Thyroid gland (tissue), 4 donors: Measurements from ENCODE around the gene NGEF.

Experiments
- CTCF ChIP-seq, 6 experiments: fragments of 200-600 bp in 3 of 6; fragments of 450-650 bp in 3 of 6; sonication (generic) in 3 of 6; IDR thresholded peaks; one replicate each; pipeline ENCODE4 v1.5.1; 2016 to 2019; ENCODE audit warnings: antibody characterized with exemption in 6 of 6, mild to moderate bottlenecking in 2 of 6, inconsistent platforms in 1 of 6, moderate library complexity in 1 of 6
- POLR2A ChIP-seq, 2 donors: fragments of 450-650 bp; IDR thresholded peaks; one replicate each; pipeline ENCODE4 v1.6.1; 2017; ENCODE audit warnings: antibody characterized with exemption in 2 of 2, mild to moderate bottlenecking in 2 of 2, moderate library complexity in 1 of 2

DNA sequence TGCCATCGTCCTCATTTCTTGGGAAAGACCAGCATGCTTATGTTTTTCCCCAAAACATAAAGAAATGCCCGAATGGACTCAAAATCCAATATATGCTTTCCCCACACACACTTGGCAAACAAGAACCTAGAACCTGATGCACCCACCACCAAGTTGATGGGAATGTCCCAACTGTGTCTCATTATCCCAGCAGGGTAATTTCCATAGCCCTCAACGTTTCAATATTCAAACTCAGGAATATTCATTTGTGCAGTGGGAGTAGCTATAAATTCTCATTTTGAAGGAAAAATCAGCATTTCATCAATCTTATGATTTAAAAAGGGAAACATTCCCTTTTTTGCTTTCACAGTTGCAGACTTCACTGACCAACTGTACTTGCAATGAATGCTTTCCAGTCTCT, 92.3 kb downstream of the NGEF start:
- TF ChIP-seq CTCF (IDR thresholded peaks at IDR 0.05) (no peak), POLR2A (IDR thresholded peaks at IDR 0.05) (no peak)
